Measurements from ENCODE around the gene VPS37C. TPM values are rescaled to one million over a fixed set of nuclear protein-coding genes. Genes with fewer than 3 reads are reported as not detected.

VPS37C gene
- total RNA-seq, 4 donors from 2014 or later: 8.6 to 23.3 (median 20.5) TPM

DNA sequence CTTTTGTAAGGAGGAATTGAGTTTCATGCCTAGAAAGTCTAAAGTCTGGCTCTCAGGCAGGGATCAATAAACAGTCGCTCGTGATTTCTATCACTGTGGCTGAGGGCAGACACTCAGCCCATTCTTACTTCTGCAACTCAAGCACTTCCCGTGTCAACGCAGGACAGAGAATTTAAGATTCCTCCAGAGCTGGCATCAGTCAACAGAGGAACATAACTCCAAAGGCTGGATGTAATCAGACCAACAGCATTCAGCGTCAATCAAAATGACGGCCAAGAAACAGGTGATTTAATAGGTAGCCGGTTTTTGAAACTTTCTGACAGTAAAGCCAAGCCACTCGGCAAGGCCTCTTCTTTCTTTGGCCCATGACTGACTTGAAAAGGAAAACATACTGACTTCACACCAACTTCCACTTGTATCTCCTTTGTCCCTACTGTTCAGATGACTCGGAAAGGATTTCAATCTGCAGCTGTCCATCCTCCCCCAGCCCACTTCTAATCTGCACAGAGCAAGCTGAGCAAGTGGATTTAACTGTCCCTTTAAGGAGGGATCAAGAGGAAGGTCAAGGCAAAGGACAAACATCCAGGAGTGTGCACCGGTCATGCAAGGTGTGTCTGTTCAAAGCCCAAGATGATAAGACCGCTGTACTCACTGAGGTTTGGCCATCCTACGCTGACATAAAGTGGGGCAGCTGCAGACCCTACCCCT lies 9.5 kb downstream of the VPS37C start:
- Histone ChIP-seq H3K9me3 (no peaks in the 10 kb centered on the region), H3K36me3 (no peaks in the 10 kb centered on the region), H3K4me3 (no peak overlapping the region), H3K4me1 (peaks cover 45 to 83% (median 60%) of the 10 kb centered on the region in 4 donors), H3K27ac (peak overlapping the region; percentile 73 to 82 (median 77)), H3K27me3 (no peaks in the 10 kb centered on the region)
- intact Hi-C loops (cut with DNase I; ENCODE audit: low total_unique reads) (no loop called here), in situ Hi-C loops (cut with MboI; ENCODE audit: low pct_ligation_motif_present in 1 of 4, low pct_unique_long_range_greater_than_20kb in 1 of 4, low sequenced_read_pairs in 3 of 4) (no loop called here)
- no peak for DNase-seq
- TF ChIP-seq, protein P1, sequence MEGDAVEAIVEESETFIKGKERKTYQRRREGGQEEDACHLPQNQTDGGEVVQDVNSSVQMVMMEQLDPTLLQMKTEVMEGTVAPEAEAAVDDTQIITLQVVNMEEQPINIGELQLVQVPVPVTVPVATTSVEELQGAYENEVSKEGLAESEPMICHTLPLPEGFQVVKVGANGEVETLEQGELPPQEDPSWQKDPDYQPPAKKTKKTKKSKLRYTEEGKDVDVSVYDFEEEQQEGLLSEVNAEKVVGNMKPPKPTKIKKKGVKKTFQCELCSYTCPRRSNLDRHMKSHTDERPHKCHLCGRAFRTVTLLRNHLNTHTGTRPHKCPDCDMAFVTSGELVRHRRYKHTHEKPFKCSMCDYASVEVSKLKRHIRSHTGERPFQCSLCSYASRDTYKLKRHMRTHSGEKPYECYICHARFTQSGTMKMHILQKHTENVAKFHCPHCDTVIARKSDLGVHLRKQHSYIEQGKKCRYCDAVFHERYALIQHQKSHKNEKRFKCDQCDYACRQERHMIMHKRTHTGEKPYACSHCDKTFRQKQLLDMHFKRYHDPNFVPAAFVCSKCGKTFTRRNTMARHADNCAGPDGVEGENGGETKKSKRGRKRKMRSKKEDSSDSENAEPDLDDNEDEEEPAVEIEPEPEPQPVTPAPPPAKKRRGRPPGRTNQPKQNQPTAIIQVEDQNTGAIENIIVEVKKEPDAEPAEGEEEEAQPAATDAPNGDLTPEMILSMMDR (IDR thresholded peaks at IDR 0.05): no peak
- TF ChIP-seq POLR2AphosphoS5 (IDR thresholded peaks at IDR 0.05) (no peak), POLR2A (IDR thresholded peaks at IDR 0.05) (no peak), EP300 (IDR thresholded peaks at IDR 0.05; ENCODE audit: low read depth) (no peak)
- 71 to 73% methylated on average over 5 to 12 of the region's 12 CpGs for WGBS, 2 donors (ENCODE audit: low coverage in 1 of 2)

DNA sequence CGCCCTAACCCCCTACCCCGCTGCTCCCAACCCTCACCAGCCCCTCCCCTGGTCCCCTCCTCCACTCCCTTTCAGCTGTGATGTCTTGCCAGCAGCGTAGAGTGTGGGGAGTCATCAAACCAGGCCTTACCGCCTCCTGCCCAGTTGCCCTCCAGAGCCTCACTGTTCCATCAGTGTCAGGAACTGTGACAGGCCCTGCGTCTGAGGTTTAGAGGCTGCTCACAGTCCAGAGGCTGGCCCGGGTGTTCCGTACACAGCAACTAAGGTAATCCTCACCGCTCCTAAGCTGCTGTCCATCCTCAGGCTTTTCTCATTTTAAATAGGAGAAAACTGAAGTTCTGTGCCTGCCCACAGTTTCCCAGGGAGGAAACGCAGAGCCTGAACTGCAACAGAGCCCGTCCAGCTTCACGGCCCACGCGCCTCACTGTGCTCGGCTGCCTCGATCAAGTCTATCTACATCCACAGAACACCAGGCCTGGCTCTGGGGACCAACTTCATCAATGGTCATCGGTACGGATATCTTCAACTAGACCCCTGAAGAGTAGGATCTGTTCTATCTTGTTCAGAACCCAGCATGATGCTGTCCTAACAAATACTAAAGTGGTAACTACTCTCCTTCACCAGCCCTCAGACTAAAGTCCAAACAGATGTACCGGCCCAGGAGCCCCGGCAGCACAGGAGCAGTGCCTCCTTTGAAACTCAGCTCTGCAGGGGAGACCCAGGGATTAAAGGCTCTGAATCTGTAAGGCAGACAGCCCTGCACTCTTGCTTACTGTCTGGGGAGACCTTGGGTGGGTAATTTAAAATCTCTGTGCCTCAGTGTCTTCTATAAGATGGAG lies 10.3 kb downstream of the VPS37C start:
- no peak for TF ChIP-seq POLR2AphosphoS5 (IDR thresholded peaks at IDR 0.05)
- no peak for TF ChIP-seq POLR2A (IDR thresholded peaks at IDR 0.05)
- no peak for TF ChIP-seq EP300 (IDR thresholded peaks at IDR 0.05; ENCODE audit: low read depth)
- TF ChIP-seq, protein P1 (IDR thresholded peaks at IDR 0.05): no peak
- intact Hi-C loops (cut with DNase I; ENCODE audit: low total_unique reads) (no loop called here), in situ Hi-C loops (cut with MboI; ENCODE audit: low pct_ligation_motif_present in 1 of 4, low pct_unique_long_range_greater_than_20kb in 1 of 4, low sequenced_read_pairs in 3 of 4) (no loop called here)
- Histone ChIP-seq H3K9me3 (no peaks in the 10 kb centered on the region), H3K27ac (peak overlapping the region; percentile 27 to 80 (median 74)), H3K36me3 (no peaks in the 10 kb centered on the region), H3K27me3 (no peaks in the 10 kb centered on the region), H3K4me3 (no peak overlapping the region), H3K4me1 (peaks cover 45 to 76% (median 56%) of the 10 kb centered on the region in 4 donors)
- DNase-seq: no peak
- 79 to 83% methylated on average over 4 to 19 of the region's 19 CpGs for WGBS, 2 donors (ENCODE audit: low coverage in 1 of 2)

DNA sequence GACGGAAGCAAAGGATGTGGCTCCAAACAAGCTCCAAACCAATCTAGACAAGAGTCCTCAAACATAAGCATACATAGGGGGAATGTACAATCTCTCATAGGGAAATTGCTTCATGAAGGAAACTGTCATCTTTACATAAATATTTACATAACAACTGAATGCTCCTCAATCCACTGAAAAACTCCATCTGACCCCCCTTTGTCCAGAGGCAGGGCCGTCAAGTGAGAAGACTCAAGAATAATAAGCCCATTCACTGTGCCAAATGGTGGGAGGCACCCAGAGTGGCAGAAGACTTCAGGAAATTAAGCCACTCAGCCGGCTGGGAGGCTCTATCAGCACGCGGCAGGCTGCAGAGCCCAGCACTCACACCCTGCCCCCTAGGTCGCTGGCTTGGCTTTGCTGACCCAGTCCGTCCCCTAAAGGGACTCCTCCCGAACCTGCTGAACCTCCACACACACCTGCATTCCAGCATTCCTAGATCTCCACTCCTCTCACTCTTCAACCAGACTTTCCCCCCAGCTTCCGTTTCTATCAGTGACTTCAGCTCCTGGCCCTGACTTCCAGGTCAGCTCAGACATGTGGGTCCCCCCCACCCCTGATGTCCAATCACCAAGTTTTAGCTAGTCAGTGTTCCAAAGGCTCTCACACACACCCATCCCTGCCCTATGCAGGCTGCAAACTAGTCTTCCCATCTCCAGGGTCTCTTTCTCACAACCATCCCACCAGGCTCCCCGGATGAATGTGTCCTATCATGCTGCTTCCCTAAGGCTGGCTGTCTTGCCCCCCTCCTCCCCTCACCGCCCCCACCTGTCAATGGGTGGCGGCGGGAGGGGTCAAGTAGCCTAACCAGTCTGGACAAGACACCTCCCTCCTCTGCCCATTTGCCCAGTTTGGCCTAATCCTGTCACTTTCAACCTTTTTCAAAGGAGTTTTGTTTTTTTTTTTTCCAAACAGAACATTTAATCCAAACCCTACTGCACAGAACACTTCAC lies 11.3 kb downstream of the VPS37C start:
- in situ Hi-C loops (cut with MboI; ENCODE audit: low pct_ligation_motif_present in 1 of 4, low pct_unique_long_range_greater_than_20kb in 1 of 4, low sequenced_read_pairs in 3 of 4) (loop anchor here in 1 of 4 donors (25.0 kb wide), 1 partner anchor 313 kb away; the partner anchor contains the start of gene CCDC86), intact Hi-C loops (cut with DNase I; ENCODE audit: low total_unique reads) (no loop called here)
- Histone ChIP-seq H3K4me3 (no peak overlapping the region), H3K27me3 (no peaks in the 10 kb centered on the region), H3K4me1 (peaks cover 45 to 71% (median 53%) of the 10 kb centered on the region in 4 donors), H3K27ac (peak overlapping the region; percentile 26 to 80 (median 52)), H3K36me3 (no peaks in the 10 kb centered on the region), H3K9me3 (no peaks in the 10 kb centered on the region)
- 17 to 41% methylated on average over 7 to 13 of the region's 13 CpGs for WGBS, 2 donors (ENCODE audit: low coverage in 1 of 2)
- TF ChIP-seq EP300 (IDR thresholded peaks at IDR 0.05; ENCODE audit: low read depth) (no peak), POLR2A (IDR thresholded peaks at IDR 0.05) (no peak), POLR2AphosphoS5 (IDR thresholded peaks at IDR 0.05) (no peak)
- TF ChIP-seq, protein P1 (IDR thresholded peaks at IDR 0.05): no peak
- peak; percentile 30 for DNase-seq

Data from transverse colon (tissue), 4 donors.